Prostate gland (tissue), 2 donors: ENCODE results near the gene PRRT1. TPM values are rescaled to one million over a fixed set of nuclear protein-coding genes. Genes with fewer than 3 reads are reported as not detected.

Source experiments
- DNase-seq: peaks from one replicate; pipeline ENCODE4 v3.0.0-alpha.2; 2019; ENCODE audit warnings: low spot score
- H3K27ac ChIP-seq, 2 donors: fragments of 200-600 bp; sonication (generic); 2 replicates each; pipeline ENCODE4 v1.5.1; 2017 to 2019
- H3K27me3 ChIP-seq: fragments of 200-600 bp; sonication (generic); replicated peaks from 2 replicates; pipeline ENCODE4 v1.5.1; 2019; ENCODE audit not compliant: insufficient read depth
- H3K36me3 ChIP-seq, 2 donors: fragments of 200-600 bp; sonication (generic); 1 replicate in 1 of 2; 2 replicates in 1 of 2; pipeline versions ENCODE4 v1.5.1 to v1.8.1; 2017 to 2019
- H3K4me1 ChIP-seq: fragments of 200-600 bp; sonication (generic); replicated peaks from 2 replicates; pipeline ENCODE4 v1.5.1; 2019
- H3K4me3 ChIP-seq, 2 donors: fragments of 200-600 bp; sonication (generic); 2 replicates each; pipeline ENCODE4 v1.5.1; 2017 to 2019
- H3K9me3 ChIP-seq: fragments of 200-600 bp; sonication (generic); 2 replicates; pipeline ENCODE4 v1.5.1; 2017
- POLR2A ChIP-seq: fragments of 450-650 bp; IDR thresholded peaks from one replicate; pipeline ENCODE4 v1.6.1; 2016; ENCODE audit warnings: antibody characterized with exemption, mild to moderate bottlenecking
- POLR2AphosphoS5 ChIP-seq: sonication (generic); formaldehyde crosslinking; IDR thresholded peaks from one replicate; pipeline ENCODE4 v1.6.1; 2017; ENCODE audit warnings: antibody characterized with exemption
- WGBS: methylation state at CpG from one replicate; pipeline ENCODE4 v1.1.5; 2018; 5-methylcytosine and 5-hydroxymethylcytosine counted together
- intact Hi-C: fragments of 100-400 bp; cut with DNase I; formaldehyde crosslinking; loops from one replicate; pipeline ENCODE4 v1.14.2; 2022
- total RNA-seq, 2 donors: library from RNA; depleted of rRNA; stranded (reverse); fragments of >200 nt; gene quantifications; one replicate each; pipeline ENCODE4 v1.1.0, GENCODE V29; 2016
- TF ChIP-seq, protein P1 (sequence below), 4 experiments: fragments of 200-600 bp in 2 of 4; fragments of 450-650 bp in 2 of 4; sonication (generic) in 2 of 4; IDR thresholded peaks; 1 replicate in 3 of 4; 2 replicates in 1 of 4; pipeline ENCODE4 v1.5.1; 2016 to 2019; ENCODE audit warnings: antibody characterized with exemption in 4 of 4, mild to moderate bottlenecking in 2 of 4, moderate library complexity in 2 of 4

Gene PRRT1
- total RNA-seq, 2 donors from 2014 or later = 0.64 to 7.2 TPM

DNA sequence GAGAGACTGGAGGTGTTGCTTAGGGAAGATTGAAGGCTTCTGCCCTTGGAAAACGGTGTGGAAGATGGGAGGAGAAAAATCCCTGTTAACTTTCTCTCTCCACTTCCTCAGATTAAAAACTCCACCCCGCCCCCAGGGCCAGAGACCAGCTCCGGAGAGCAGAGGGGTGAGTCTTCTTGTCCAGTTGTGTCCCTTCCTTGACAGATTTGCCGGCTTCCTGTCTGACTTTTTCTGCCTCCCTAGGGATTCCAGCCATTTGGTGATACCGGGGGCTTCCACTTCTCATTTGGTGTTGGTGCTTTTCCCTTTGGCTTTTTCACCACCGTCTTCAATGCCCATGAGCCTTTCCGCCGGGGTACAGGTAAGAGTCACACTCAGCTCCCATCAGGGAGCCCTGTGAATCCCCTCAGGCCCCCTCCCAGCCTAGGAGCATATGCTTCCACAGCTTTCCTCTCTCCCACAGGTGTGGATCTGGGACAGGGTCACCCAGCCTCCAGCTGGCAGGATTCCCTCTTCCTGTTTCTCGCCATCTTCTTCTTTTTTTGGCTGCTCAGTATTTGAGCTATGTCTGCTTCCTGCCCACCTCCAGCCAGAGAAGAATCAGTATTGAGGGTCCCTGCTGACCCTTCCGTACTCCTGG lies 28.1 kb upstream of the PRRT1 start:
- no peaks in the 10 kb centered on the region for H3K9me3 ChIP-seq
- no peaks in the 10 kb centered on the region for H3K27me3 ChIP-seq
- no peak overlapping the region for H3K27ac ChIP-seq
- no peaks in the 10 kb centered on the region for H3K4me1 ChIP-seq
- H3K4me3 ChIP-seq = no peak overlapping the region
- WGBS = 73% methylated on average over 10 of the region's 10 CpGs
- peaks cover 0 to 5% of the 10 kb centered on the region in 2 donors for H3K36me3 ChIP-seq
- no peak for DNase-seq
- TF ChIP-seq POLR2A (no peak), POLR2AphosphoS5 (no peak)
- TF ChIP-seq, protein P1, sequence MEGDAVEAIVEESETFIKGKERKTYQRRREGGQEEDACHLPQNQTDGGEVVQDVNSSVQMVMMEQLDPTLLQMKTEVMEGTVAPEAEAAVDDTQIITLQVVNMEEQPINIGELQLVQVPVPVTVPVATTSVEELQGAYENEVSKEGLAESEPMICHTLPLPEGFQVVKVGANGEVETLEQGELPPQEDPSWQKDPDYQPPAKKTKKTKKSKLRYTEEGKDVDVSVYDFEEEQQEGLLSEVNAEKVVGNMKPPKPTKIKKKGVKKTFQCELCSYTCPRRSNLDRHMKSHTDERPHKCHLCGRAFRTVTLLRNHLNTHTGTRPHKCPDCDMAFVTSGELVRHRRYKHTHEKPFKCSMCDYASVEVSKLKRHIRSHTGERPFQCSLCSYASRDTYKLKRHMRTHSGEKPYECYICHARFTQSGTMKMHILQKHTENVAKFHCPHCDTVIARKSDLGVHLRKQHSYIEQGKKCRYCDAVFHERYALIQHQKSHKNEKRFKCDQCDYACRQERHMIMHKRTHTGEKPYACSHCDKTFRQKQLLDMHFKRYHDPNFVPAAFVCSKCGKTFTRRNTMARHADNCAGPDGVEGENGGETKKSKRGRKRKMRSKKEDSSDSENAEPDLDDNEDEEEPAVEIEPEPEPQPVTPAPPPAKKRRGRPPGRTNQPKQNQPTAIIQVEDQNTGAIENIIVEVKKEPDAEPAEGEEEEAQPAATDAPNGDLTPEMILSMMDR (IDR thresholded peaks at IDR 0.05) = no peak
- intact Hi-C loops = loop anchor here (5.0 kb wide), 1 partner anchor 283 kb away; the partner anchor contains the start of gene EHMT2

DNA sequence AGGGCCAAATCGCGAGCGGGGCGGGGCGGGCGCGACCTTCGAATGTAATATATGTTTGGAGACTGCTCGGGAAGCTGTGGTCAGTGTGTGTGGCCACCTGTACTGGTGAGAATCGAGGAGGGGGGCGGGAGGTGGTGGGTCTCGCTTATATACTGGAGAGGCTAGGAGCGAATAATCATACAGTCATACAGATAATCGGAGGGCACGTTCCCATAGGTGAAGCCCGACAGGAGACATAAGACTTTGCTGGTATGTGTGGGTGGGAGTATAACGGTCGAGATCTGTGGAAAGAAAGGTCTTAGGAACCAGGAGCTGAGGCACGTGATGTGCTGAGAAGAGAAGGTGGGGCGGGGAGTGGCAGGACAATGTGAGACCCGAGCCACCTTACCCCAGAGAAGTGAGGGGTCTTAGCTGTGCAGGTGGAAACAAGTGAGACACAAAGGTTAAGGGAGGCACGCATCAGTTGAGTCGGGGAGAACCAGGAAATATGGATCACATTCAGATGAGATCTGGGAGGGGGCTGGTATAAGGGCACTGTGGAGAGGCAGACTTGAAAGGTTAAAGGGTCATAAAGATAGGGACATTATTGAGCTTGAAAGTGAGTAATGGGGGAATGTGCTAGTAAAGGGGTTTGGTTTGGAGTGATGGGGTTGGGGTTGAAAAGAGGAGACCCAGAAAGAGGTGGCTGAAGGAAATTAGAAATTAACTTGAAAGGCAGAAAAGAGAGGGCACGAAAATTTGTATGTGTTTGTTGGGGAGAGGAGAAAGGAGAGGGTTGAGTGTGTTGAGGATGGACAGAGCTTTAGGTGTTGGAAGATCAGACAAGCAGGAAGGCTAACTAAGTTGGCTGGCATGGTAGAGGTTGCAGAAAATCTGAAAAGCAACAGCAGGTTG lies 27.1 kb upstream of the PRRT1 start:
- intact Hi-C loops = loop anchor here (5.0 kb wide), 1 partner anchor 281 kb away; the partner anchor contains the start of gene EHMT2
- no peak for DNase-seq
- TF ChIP-seq POLR2A (no peak), POLR2AphosphoS5 (no peak)
- TF ChIP-seq, protein P1 (IDR thresholded peaks at IDR 0.05) = no peak
- WGBS = 2% methylated on average over 24 of the region's 24 CpGs
- H3K27me3 ChIP-seq = no peaks in the 10 kb centered on the region
- H3K36me3 ChIP-seq = peaks cover 0 to 5% of the 10 kb centered on the region in 2 donors
- peak overlapping the region; percentile 93 for H3K27ac ChIP-seq
- H3K4me3 ChIP-seq = peak overlapping the region; percentile 50 to 59
- H3K4me1 ChIP-seq = no peaks in the 10 kb centered on the region
- no peaks in the 10 kb centered on the region for H3K9me3 ChIP-seq

DNA sequence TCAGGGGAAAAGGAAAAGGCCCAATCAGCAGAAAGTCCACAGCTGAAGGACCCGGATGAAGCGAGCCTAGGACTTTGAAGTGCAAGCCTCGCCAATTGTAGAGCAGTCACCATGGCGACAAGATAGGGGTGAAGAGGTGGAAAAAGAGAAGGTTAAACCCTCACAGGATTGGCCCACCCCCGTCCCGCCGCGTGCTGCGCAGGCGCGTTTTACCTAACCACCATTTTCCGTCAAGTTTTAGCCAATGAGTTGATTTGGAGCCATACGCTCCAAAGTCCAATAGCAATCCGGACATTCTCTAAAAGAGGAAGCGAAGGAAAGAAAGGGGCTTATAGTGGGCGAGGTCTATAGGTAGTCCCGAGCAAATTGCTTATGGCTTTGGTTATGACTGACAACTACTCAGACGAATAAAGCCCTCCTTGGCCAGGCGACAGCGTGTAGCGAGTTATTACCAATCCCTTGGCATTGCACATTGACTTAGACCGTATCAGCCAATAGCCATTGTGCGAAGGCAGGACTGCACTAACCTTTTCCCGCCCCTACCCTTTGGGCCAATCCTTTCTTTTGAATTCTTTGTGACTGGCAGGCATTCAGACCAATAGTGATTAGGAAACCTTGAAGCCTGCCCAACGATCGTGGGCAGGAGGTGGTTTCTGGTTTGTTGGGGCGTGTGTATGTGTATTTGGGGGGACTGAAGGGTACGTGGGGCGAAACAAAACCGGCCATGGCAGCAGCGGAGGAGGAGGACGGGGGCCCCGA lies 26.2 kb upstream of the PRRT1 start, which contains the start of gene RNF5:
Gene RNF5 (plus strand): TSS at position 618 of the 759 bp plus-strand sequence. CDS start 107 bp downstream, at position 725.
- Histone ChIP-seq H3K27ac (peak within 1 kb of the TSS; percentile 93), H3K36me3 (peaks cover 0 to 5% of the 10 kb centered on the region in 2 donors), H3K27me3 (no peaks in the 10 kb centered on the region), H3K4me3 (peak within 1 kb of the TSS; percentile 50 to 59), H3K9me3 (no peaks in the 10 kb centered on the region), H3K4me1 (no peaks in the 10 kb centered on the region)
- under 1% methylated on average over 33 of the region's 33 CpGs for WGBS
- intact Hi-C loops = loop anchor here (5.0 kb wide), 1 partner anchor 281 kb away; the partner anchor contains the start of gene EHMT2
- TF ChIP-seq, protein P1 (IDR thresholded peaks at IDR 0.05) = no peak
- peak; percentile 97 for TF ChIP-seq POLR2AphosphoS5
- peak; percentile 99 for DNase-seq

DNA sequence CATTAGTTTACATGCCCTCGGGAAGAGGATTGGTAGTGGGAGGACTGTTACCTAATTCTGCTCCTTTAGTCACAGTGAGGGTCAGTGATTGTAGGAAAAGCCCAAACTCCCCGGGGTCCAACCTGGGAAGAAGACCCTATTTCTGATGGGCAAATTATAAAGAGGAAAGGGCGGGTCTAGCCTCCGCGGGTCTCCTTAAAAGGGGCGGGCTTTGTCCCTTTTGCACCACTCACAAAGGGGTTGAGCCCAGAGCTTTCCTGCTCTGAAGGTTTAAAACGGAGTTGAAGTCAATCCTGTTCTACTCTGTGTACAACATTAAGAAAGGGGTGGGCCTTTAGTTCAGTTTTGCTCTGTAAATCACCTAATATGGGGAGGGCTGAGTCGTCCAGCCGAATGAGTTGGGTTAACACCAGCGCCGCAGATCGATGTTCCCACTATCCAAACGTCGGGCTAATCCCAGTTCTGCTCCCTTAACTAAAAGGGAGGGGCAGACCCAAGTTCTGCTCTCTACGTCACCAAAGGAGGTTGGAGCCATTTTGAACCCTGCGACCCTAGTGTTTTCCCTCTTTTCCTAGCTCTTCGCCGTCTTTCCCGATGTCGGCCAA lies 25.5 kb upstream of the PRRT1 start:
- Histone ChIP-seq H3K4me1 (no peaks in the 10 kb centered on the region), H3K9me3 (no peaks in the 10 kb centered on the region), H3K27me3 (no peaks in the 10 kb centered on the region), H3K36me3 (peaks cover 0 to under 1% of the 10 kb centered on the region in 2 donors), H3K4me3 (peak overlapping the region; percentile 50 to 59), H3K27ac (peak overlapping the region; percentile 93)
- no peak for DNase-seq
- 0% methylated on average over 20 of the region's 20 CpGs for WGBS
- TF ChIP-seq POLR2AphosphoS5 (no peak), POLR2A (peak; percentile 54)
- TF ChIP-seq, protein P1 (IDR thresholded peaks at IDR 0.05) = peak in 1 of 4 experiments; percentile 2
- intact Hi-C loops = loop anchor here (5.0 kb wide), 1 partner anchor 280 kb away; the partner anchor contains the start of gene EHMT2
